Activated B cell treated with CpG ODN at 0.5 μM for 24 hours (primary cell): Measurements from ENCODE around the gene IFNE. TPM values are rescaled to one million over a fixed set of nuclear protein-coding genes. Genes with fewer than 3 reads are reported as not detected.

Source experiments
- ATAC-seq: fragments of 200-7000 bp; cut with Tn5 transposase; one replicate; pipeline ENCODE4 v1.10.0; 2021; ENCODE audit warnings: low read depth, mild to moderate bottlenecking, moderate library complexity
- CTCF ChIA-PET: fragments of 350-600 bp; sonication (Branson Sonifier 250); formaldehyde crosslinking; loops from one replicate; lab custom pipeline; 2021; ENCODE audit warnings: antibody characterized with exemption; lab: Charles Lee
- POLR2A ChIA-PET: fragments of 350-600 bp; sonication (Branson Sonifier 250); formaldehyde crosslinking; loops from one replicate; lab custom pipeline; 2021; ENCODE audit warnings: antibody characterized with exemption; lab: Charles Lee
- DNase-seq: peaks from one replicate; pipeline ENCODE4 v3.0.0; 2022
- H3K27ac Mint-ChIP-seq: one replicate; pipeline ENCODE4 v1.8.0; 2020; ENCODE audit warnings: mixed read lengths
- H3K27me3 Mint-ChIP-seq: one replicate; pipeline ENCODE4 v1.8.0; 2021; ENCODE audit warnings: mixed read lengths
- H3K36me3 Mint-ChIP-seq: one replicate; pipeline ENCODE4 v1.8.0; 2021; ENCODE audit warnings: low read depth, mixed read lengths
- H3K4me1 Mint-ChIP-seq: one replicate; pipeline ENCODE4 v1.8.0; 2021; ENCODE audit warnings: mixed read lengths
- H3K4me3 Mint-ChIP-seq: one replicate; pipeline ENCODE4 v1.8.0; 2020; ENCODE audit warnings: mild to moderate bottlenecking, mixed read lengths
- H3K9me3 Mint-ChIP-seq: one replicate; pipeline ENCODE4 v1.8.0; 2020; ENCODE audit warnings: mixed read lengths
- CTCF ChIP-seq: fragments of 200-600 bp; IDR thresholded peaks from one replicate; pipeline ENCODE4 v1.8.0; 2022; ENCODE audit warnings: antibody characterized with exemption, mild to moderate bottlenecking
- intact Hi-C: fragments of 100-400 bp; cut with micrococcal nuclease; formaldehyde crosslinking; loops from one replicate; pipeline ENCODE4 v1.15.1; 2024
- total RNA-seq: library from RNA; stranded (reverse); gene quantifications from 2 replicates; pipeline ENCODE4 v1.2.3, GENCODE V29; 2022

IFNE gene
- total RNA-seq, 1 donor from 2014 or later = not detected

- H3K36me3 Mint-ChIP-seq = no peaks in the 10 kb centered on the region
- no peak overlapping the region for H3K27ac Mint-ChIP-seq
- H3K27me3 Mint-ChIP-seq = peaks cover 18% of the 10 kb centered on the region
- CTCF ChIA-PET = interaction anchor here (0.6 kb wide), 1 partner anchor 12 kb away, joined by 3 read pairs; no protein-coding TSS in a partner anchor
- H3K4me3 Mint-ChIP-seq = no peak overlapping the region
- DNase-seq = no peak
- TF ChIP-seq CTCF = no peak
- POLR2A ChIA-PET = no interaction called here
- intact Hi-C loops = no loop called here
- no peaks in the 10 kb centered on the region for H3K4me1 Mint-ChIP-seq
- H3K9me3 Mint-ChIP-seq = no peaks in the 10 kb centered on the region
- ATAC-seq = no peak
Observed at GRCh38 chr9:21473236-21473635, 8.9 kb downstream of the IFNE start.

- TF ChIP-seq CTCF = no peak
- Mint-ChIP-seq H3K36me3 (no peaks in the 10 kb centered on the region), H3K4me3 (no peak overlapping the region), H3K27me3 (peaks cover 18% of the 10 kb centered on the region), H3K4me1 (no peaks in the 10 kb centered on the region), H3K9me3 (no peaks in the 10 kb centered on the region), H3K27ac (no peak overlapping the region)
- ATAC-seq (no peak), DNase-seq (no peak)
- POLR2A ChIA-PET = no interaction called here
- CTCF ChIA-PET = no interaction called here
- intact Hi-C loops = no loop called here
Observed at GRCh38 chr9:21470126-21470525, 12.0 kb downstream of the IFNE start.

GRCh38 chr9:21465859-21466518 is 16.1 kb downstream of the IFNE start:
- intact Hi-C loops = loop anchor here (1.0 kb wide), 1 partner anchor 323 kb away; no protein-coding TSS in a partner anchor
- ATAC-seq = no peak
- no peaks in the 10 kb centered on the region for H3K4me1 Mint-ChIP-seq
- DNase-seq = no peak
- H3K27me3 Mint-ChIP-seq = peaks cover 14% of the 10 kb centered on the region
- H3K36me3 Mint-ChIP-seq = no peaks in the 10 kb centered on the region
- POLR2A ChIA-PET = no interaction called here
- H3K9me3 Mint-ChIP-seq = peaks cover 17% of the 10 kb centered on the region
- H3K27ac Mint-ChIP-seq = no peak overlapping the region
- TF ChIP-seq CTCF = no peak
- H3K4me3 Mint-ChIP-seq = no peak overlapping the region
- CTCF ChIA-PET = interaction anchor here (0.8 to 1.4 kb wide), 8 partner anchors 11 to 322 kb away, joined by 3 to 6 read pairs (median 4); no protein-coding TSS in a partner anchor

GRCh38 chr9:21465138-21465537 is 17.0 kb downstream of the IFNE start:
- Mint-ChIP-seq H3K27me3 (peaks cover 14% of the 10 kb centered on the region), H3K4me1 (no peaks in the 10 kb centered on the region), H3K9me3 (peaks cover 17% of the 10 kb centered on the region), H3K27ac (no peak overlapping the region), H3K36me3 (no peaks in the 10 kb centered on the region), H3K4me3 (no peak overlapping the region)
- DNase-seq (no peak), ATAC-seq (no peak)
- intact Hi-C loops = no loop called here
- ChIA-PET CTCF (interaction anchor here (0.8 to 1.4 kb wide), 6 partner anchors 11 to 212 kb away, joined by 3 to 6 read pairs (median 4); no protein-coding TSS in a partner anchor), POLR2A (no interaction called here)
- TF ChIP-seq CTCF = no peak

- DNase-seq (no peak), ATAC-seq (no peak)
- CTCF ChIA-PET = interaction anchor here (1.3 kb wide), 1 partner anchor 143 kb away, joined by 3 read pairs; no protein-coding TSS in a partner anchor
- no peak for TF ChIP-seq CTCF
- peaks cover 17% of the 10 kb centered on the region for H3K9me3 Mint-ChIP-seq
- peaks cover 22% of the 10 kb centered on the region for H3K27me3 Mint-ChIP-seq
- H3K4me1 Mint-ChIP-seq = no peaks in the 10 kb centered on the region
- no peak overlapping the region for H3K27ac Mint-ChIP-seq
- POLR2A ChIA-PET = no interaction called here
- no peaks in the 10 kb centered on the region for H3K36me3 Mint-ChIP-seq
- intact Hi-C loops = no loop called here
- no peak overlapping the region for H3K4me3 Mint-ChIP-seq
Observed at GRCh38 chr9:21461377-21461776, 20.7 kb downstream of the IFNE start.
